HepG2 (cell line): ENCODE results near the gene MB21D2.

Experiments used
- MAFK ChIP-seq, 2 experiments: IDR thresholded peaks in 1 of 2; conservative IDR thresholded peaks in 1 of 2; 2 replicates each; pipeline ENCODE4 v1.6.1; 2011; ENCODE audit warnings: improper control_type of control experiment in 2 of 2, low read length in 2 of 2
- ZNF530 ChIP-seq: sonication (generic); formaldehyde crosslinking; IDR thresholded peaks from 2 replicates; pipeline ENCODE4 v1.5.0; 2020; ENCODE audit warnings: low read depth, mild to moderate bottlenecking, missing genetic modification reagents
- TF ChIP-seq, protein P1 (sequence below): sonication (generic); formaldehyde crosslinking; conservative IDR thresholded peaks from 2 replicates; pipeline ENCODE4 v1.8.1; 2023; ENCODE audit warnings: missing genetic modification reagents

DNA sequence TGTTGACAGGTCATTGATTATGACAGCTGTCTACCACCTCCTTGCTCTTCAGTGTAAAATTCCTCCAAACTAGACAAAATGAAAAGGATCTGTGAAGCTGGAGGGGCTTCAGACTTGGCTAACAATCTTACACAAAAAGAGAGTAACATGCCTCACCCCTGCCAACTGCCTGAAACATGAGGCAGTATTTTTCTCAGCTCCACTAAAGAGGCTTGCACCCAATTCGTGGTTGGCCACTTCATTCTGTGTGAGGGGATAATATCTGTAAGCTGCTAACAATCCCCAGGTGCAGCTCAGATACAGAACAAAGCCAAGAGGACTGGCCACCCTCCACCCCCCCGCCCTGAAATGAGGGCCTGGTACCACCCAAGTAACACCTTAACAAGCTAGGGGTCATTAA, 2.8 kb downstream of the MB21D2 start:
- TF ChIP-seq MAFK (conservative IDR thresholded peaks at IDR 0.05 in 1 of 2, IDR thresholded peaks at IDR 0.05 in 1 of 2; ENCODE audit: low read length in 2 of 2) = no peak
- TF ChIP-seq, protein P1, sequence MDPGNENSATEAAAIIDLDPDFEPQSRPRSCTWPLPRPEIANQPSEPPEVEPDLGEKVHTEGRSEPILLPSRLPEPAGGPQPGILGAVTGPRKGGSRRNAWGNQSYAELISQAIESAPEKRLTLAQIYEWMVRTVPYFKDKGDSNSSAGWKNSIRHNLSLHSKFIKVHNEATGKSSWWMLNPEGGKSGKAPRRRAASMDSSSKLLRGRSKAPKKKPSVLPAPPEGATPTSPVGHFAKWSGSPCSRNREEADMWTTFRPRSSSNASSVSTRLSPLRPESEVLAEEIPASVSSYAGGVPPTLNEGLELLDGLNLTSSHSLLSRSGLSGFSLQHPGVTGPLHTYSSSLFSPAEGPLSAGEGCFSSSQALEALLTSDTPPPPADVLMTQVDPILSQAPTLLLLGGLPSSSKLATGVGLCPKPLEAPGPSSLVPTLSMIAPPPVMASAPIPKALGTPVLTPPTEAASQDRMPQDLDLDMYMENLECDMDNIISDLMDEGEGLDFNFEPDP (CRISPR knock-in tag) = no peak
- TF ChIP-seq ZNF530 (CRISPR knock-in tag) = no peak
